Stimulated activated CD8-positive, alpha-beta memory T cell treated with anti-CD3 and anti-CD28 coated beads, Interleukin-15, amount 100 ng/mL, for 4 hours (primary cell): ENCODE measurements around the gene RRP8.

Experiments
- DNase-seq, 2 donors: peaks; one replicate each; pipeline ENCODE4 v3.0.0-alpha.2; 2020; ENCODE audit warnings: low read depth in 2 of 2

Gene RRP8

DNA sequence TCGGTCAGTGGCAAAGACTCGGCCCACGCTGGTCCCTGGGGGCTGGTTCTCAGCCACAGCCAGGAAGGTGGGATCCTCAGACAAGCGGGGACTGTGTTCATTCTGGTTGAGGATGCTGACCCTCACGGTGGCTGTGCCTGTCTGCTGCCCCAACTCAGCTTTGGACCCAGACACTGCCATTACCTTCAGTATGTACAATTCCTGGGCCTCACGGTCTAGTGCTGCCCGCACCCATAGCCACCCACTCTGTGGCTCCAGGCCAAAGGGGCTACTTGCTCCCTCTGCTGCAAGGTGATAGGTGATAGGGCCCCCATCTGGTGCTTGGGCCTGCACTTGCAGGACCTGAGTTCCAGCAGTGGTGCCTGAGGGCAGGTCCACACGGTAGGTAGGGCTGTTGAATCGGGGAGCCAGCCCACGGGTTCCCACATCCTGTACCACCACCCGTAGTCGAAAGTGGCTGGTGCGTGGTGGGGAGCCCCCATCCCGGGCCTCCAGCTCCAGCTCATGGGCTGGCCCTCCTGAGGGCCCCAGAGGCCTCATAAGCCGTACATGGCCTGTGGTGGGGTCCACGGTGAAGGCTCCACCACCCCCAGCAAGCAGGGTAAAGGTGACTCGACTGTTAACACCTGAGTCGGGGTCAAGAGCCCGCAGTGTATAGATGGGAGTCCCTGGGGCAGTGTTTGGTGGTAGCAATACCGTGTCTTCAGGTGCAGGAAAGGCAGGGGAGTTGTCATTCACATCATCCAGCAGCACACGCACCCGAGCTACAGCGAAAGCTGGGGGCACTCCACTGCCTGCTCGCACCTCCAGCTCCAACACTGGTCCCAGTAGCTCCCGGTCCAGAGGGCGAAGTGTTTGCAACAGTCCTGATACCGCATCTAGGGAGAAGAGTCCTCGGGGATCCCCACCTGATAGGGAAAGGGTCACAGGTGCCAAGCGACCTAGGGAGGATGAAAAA is 29.0 kb upstream of the RRP8 start:
- no peak for DNase-seq

DNA sequence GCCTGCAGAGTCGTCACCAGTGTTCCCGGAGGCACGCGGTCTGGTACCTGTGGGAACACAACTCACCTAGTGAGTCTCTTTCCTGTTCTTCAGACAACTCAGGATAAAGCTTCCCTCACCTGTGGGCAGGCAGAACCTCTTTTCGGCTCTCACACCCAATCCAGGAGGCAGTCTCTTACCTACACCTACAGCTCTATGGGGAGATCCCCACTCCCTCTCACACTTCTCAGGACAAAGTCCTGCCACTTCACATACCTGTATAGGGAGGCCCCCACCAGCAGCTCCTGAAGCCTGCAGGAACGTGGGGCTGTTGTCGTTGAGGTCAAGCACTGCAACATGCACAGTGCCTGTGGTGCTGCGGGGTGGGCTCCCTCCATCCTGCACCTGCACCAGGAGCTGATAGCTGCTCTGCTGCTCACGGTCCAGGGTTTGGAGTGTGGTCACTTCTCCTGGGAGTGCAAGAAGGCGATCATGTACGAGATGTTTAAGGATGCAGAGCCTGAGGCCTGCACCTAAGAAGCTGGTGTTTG is 28.0 kb upstream of the RRP8 start:
- DNase-seq, result no peak

GRCh38 chr11:6630632-6631291 is 27.3 kb upstream of the RRP8 start:
- no peak for DNase-seq

GRCh38 chr11:6629892-6630631 is 26.6 kb upstream of the RRP8 start:
- no peak for DNase-seq

DNA sequence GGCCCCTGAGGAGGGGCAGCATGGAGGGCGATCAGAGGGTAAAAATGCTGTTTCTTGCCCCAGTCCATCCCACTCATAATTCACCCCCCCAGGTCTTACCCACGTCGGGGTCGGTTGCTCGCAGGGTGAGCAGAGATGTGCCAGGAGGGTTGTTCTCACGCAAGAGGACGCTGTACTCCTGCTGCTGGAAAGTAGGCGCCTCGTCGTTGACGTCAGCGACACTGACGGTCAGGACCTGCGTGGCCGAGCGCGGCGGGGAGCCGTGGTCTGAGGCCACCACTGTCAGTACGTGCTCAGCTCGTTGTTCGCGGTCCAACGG is 26.1 kb upstream of the RRP8 start:
- DNase-seq, result no peak

DNA sequence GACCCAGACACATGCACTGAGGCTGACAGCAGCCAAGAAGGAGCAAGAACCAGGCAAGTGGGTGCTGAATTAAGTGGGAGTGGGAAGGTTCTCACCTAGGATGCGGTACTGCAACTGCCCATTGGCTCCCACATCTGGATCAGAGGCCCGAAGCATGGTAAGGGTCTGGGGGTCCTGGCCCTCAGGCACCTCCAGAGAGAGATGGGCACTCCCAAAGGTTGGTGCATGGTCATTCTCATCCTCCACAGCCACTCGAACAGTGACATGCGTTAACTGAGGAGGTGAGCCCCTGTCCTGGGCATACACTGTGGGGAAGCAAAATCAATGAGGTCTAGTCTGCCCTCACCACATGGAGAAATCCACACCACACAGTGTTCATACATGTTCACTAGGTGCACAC is 25.1 kb upstream of the RRP8 start:
- no peak for DNase-seq

- DNase-seq, result no peak
These were observed 24.4 kb upstream of the RRP8 start for GRCh38 chr11:6627762-6628241.

- no peak for DNase-seq
These were observed 23.8 kb upstream of the RRP8 start for GRCh38 chr11:6626971-6627761.

- DNase-seq, result no peak
These were observed 22.5 kb upstream of the RRP8 start for GRCh38 chr11:6625832-6626420.

DNA sequence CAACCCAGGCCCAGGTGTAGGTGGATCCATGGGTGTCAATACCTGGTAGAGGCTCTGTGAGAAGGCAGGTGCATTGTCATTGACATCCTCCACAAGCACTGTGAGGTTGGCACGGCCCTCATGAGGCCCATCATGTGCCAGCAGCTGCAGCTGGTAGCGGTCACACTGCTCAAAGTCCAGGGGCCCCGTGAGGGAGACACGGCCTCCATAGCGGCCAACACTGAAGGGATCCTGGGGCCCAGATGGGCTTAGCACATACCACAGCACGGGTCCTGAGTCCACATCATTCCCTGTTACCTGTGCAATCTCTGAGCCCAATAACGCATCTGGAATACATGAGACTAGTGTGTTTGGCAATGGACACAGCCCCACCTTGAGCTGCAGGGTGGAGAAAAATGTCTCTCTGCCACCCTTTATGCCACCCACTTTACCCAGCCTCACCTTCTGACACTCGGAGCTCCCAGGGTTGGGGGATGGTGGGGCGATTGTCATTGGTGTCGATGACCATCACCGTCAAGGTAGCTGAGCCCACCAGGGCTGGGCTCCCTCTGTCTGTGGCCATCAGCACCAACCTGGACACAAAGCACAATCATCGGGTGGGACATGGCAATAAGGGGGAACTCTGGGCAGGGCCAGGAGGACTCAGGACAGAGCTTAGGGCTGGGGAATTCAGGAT is 21.9 kb upstream of the RRP8 start:
- DNase-seq, result no peak

DNA sequence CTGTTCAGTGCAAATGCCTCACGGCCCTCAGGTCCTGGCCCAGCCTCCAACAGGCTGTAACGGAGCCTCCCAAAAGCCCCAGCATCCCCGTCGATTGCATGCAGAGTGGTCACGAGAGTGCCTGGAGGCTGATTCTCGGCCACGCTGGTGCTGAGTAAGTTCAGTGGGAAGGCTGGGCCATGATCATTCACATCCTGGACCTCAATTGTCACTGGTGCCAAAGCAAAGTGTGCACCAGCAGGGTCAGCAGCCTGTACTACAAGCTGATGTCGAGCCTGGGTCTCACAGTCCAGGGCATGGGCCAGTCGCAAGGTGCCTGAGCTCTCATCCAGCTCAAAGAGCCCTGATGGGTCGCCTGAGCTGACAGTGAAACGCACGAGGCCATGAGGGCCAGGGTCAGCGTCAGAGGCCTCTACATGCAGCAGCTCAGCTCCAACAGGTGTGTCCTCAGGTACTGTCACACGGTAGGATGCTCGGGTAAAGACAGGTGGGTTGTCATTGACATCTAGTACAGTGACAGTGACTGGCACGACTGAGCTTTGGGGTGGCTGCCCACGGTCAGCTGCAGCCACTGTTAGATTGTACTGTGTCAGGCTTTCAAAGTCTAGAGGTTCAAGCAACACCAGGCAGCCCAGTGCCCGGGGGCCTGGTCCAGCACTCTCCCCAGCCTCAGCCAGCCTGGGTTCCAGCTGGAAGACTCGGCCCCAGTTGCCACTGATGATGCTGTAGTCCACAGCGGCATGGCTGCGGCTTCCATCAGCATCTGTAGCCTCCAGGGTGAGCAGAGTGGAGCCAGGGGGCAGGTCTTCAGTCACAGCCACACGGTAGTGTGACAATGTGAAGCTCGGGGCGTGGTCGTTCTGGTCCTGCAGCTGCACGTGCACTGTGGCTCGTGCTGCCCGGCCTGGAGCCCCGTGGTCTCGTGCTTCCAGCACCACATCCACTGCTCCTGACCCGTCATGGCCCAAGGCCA is 20.3 kb upstream of the RRP8 start:
- DNase-seq, result no peak

- DNase-seq, result no peak
These were observed 19.1 kb upstream of the RRP8 start for GRCh38 chr11:6622261-6623171.

- no peak for DNase-seq
These were observed 18.3 kb upstream of the RRP8 start for GRCh38 chr11:6621711-6622211.

DNA sequence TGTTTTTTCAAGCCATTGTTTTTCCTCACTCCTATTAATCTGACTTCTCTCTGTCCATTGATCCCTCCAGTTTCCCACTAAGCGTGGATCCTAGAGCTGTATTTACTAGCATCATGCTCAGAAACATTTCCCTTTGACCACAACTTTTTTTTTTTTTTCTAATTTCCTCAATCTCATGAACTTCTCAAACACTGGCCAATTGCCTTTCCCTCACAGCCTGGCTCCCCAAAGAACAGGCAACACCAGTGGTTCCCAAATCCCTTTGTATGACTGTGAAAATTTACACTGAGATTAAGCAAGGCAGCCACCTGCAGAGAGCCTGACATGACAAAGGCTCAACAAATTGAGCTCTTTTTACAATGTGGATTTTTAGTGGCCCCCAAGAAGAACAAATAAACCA is 17.2 kb upstream of the RRP8 start:
- DNase-seq, result no peak

DNA sequence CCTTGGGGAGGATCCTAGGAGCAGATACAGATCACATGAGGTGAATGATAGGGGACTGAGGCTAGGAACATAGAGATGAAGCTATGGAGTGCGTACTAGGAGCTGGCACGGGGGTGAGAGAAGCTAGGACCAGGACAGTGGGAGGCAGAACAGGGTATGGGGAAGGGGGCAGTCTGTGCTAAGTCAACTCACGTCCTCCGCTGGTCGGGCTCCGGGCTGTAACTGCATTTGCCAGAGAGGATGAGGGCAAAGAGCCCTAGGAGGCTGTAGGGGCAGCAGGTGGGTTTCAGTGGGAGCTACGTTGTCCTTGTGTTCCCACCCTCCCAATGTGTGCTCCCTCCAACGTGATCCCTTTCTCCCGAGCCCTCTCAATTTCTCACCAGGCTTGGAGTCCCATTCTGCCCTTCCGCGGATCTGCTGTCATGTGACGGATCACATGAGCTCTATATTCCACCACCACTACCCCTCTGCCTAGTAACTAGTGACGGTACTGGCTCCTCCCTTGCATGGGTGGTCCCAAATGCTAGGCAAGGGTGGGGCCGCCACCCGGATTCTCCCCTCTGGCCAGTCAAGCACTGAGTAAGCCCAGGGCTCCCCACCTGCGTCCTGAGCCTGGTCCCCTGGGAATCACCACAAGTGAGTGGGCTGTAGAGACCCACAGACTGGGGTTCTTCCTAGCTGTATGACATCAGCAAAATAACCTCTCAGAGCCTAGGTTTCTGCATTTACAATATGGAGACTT is 15.8 kb upstream of the RRP8 start, which contains the start of gene TPP1:
TPP1 (minus strand) TSS at position 419 of the 742 bp plus-strand sequence; CDS start at position 397, 22 bp downstream.
- peak; percentile 77 to 85 for DNase-seq

DNA sequence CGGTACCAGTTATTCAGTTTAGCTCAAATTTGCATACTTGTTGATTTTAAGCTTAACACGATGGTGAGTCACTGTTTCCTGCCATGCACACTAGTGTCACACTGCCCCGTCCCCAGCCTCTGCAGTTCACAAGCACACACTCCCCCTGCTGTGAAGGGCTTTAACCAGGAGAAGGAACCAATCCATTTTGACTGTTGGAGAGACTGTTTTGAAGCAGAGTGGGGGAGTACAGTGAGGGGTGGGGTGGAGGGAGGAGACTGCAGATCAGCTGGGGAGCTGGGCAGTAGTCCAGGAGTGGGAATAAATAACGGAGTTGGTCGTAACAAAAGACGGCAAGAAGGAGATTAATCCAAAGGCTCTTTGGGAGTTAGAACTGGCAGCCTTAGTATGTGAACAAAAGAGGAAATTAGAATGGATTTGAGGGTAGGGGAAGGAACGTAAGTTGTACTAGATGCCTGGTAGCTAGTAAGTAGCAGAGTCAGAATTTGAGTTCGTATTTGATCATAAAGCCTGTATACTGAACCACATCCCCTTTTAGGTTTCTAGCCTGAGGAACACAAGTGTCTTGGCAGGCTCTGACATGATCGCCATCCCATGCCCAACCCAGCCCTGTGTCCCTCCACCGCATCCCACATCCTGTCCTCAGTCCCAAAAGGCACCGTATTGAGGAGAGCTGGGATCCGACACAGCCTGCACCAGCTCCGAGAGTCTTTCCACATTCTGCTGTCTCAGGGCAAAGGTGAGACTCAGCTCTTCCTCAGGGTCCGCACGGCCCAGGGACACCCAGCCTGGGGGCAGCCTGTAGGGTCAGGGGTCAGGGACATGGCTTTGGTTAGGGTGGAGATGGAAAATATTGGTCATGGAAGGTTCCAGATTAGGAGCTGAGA is 14.9 kb upstream of the RRP8 start:
- peak; percentile 59 to 69 for DNase-seq
